HepG2 (cell line): Measurements from ENCODE around the gene ALOX5. TPM values are rescaled to one million over a fixed set of nuclear protein-coding genes. Genes with fewer than 3 reads are reported as not detected.

ENCODE experiments used
- ATAC-seq: fragments of 200-7000 bp; cut with Tn5 transposase; 3 replicates; pipeline ENCODE4 v1.9.1; 2020; ENCODE audit warnings: mild to moderate bottlenecking, moderate library complexity
- BruUV-seq: library from RNA; stranded (reverse); fragments of 400-500 nt; replicated peaks from 2 replicates; lab custom pipeline; 2021; lab: Mats Ljungman, UMichigan
- CTCF ChIA-PET: fragments of 300-600 bp; formaldehyde crosslinking; extraction: SDS; loops from one replicate; lab custom pipeline; 2021; ENCODE audit warnings: low total read pairs, inconsistent platforms, low intra/inter-chr PET ratio; lab: Yijun Ruan, JAX
- POLR2A ChIA-PET: fragments of 350-600 bp; sonication (Branson Sonifier 250); formaldehyde crosslinking; loops from one replicate; lab custom pipeline; 2020; ENCODE audit warnings: antibody characterized with exemption, inconsistent platforms; lab: Yijun Ruan, JAX
- DNase-seq: peaks from one replicate; pipeline ENCODE4 v3.0.0-alpha.2; 2015; ENCODE audit warnings: low spot score
- FAIRE-seq: peaks from 3 replicates; lab custom pipeline; 2011; peaks lifted over from hg19 to GRCh38; lab: Jason Lieb, UNC
- H2AFZ ChIP-seq: one replicate; pipeline ENCODE4 v1.6.1; 2011; ENCODE audit warnings: low read length, inconsistent platforms
- H3K27ac ChIP-seq: fragments of 300-600 bp; 3 replicates; pipeline ENCODE4 v1.8.0; 2011; ENCODE audit warnings: mixed run types, mild to moderate bottlenecking, mixed read lengths, low read length, inconsistent platforms; ENCODE audit not compliant: insufficient read depth; ENCODE audit errors: extremely low read length
- H3K27me3 ChIP-seq, 2 experiments: fragments of 200-600 bp in 1 of 2; 2 replicates in 1 of 2; 3 replicates in 1 of 2; pipeline versions ENCODE4 v1.6.0 to v1.8.0; 2011; ENCODE audit warnings: low read length in 2 of 2, mild to moderate bottlenecking in 2 of 2, moderate library complexity in 2 of 2, inconsistent platforms in 1 of 2; ENCODE audit not compliant: insufficient read depth in 2 of 2, control insufficient read depth in 1 of 2
- H3K36me3 ChIP-seq, 2 experiments: fragments of 200-600 bp in 1 of 2; replicated peaks in 1 of 2; 2 replicates in 1 of 2; 3 replicates in 1 of 2; pipeline versions ENCODE4 v1.5.1 to v1.8.0; 2011; ENCODE audit warnings: low read length in 2 of 2, inconsistent platforms in 1 of 2; ENCODE audit not compliant: insufficient read depth in 2 of 2, control insufficient read depth in 1 of 2
- H3K4me1 ChIP-seq: 2 replicates; pipeline ENCODE4 v1.5.1; 2012; ENCODE audit warnings: low read length, inconsistent platforms; ENCODE audit not compliant: insufficient read depth
- H3K4me2 ChIP-seq: 2 replicates; pipeline ENCODE4 v1.6.0; 2011; ENCODE audit warnings: low read depth, low read length, inconsistent platforms
- H3K4me3 ChIP-seq, 3 experiments: fragments of 200-600 bp in 1 of 3; sonication (generic), shearing (Covaris generic) in 1 of 3; replicated peaks in 1 of 3; 2 replicates each; pipeline ENCODE4 v1.5.1; 2011 to 2016; ENCODE audit warnings: low read length in 3 of 3, inconsistent platforms in 2 of 3, low read depth in 2 of 3, mild to moderate bottlenecking in 2 of 3, control low read depth in 1 of 3, mixed read lengths in 1 of 3; ENCODE audit not compliant: insufficient read depth in 1 of 3
- H3K79me2 ChIP-seq: one replicate; pipeline ENCODE4 v1.6.1; 2011; ENCODE audit warnings: low read length, inconsistent platforms; ENCODE audit not compliant: insufficient read depth
- H3K9ac ChIP-seq: 2 replicates; pipeline ENCODE4 v1.6.0; 2011; ENCODE audit warnings: mild to moderate bottlenecking, low read depth, low read length, inconsistent platforms; ENCODE audit not compliant: insufficient read depth
- H3K9me3 ChIP-seq: 2 replicates; pipeline ENCODE4 v1.5.1; 2012; ENCODE audit warnings: mild to moderate bottlenecking, low read length
- H4K20me1 ChIP-seq: 2 replicates; pipeline ENCODE4 v1.6.0; 2011; ENCODE audit warnings: inconsistent platforms, mild to moderate bottlenecking, low read length, moderate library complexity; ENCODE audit not compliant: insufficient read depth
- CSRNP1 ChIP-seq: sonication (generic); formaldehyde crosslinking; IDR thresholded peaks from 2 replicates; pipeline ENCODE4 v1.8.1; 2023; ENCODE audit warnings: mild to moderate bottlenecking, missing genetic modification reagents
- DDIT3 ChIP-seq: sonication (generic); formaldehyde crosslinking; IDR thresholded peaks from 2 replicates; pipeline ENCODE4 v1.4.0; 2020; ENCODE audit warnings: mild to moderate bottlenecking, missing genetic modification reagents
- ETV6 ChIP-seq: sonication (generic); formaldehyde crosslinking; conservative IDR thresholded peaks from 2 replicates; pipeline ENCODE4 v1.4.0; 2020; ENCODE audit warnings: missing genetic modification reagents
- KDM1A ChIP-seq: IDR thresholded peaks from 2 replicates; pipeline ENCODE4 v1.6.1; 2016; ENCODE audit warnings: missing compliant biosample characterization
- MAFK ChIP-seq, 2 experiments: IDR thresholded peaks in 1 of 2; conservative IDR thresholded peaks in 1 of 2; 2 replicates each; pipeline ENCODE4 v1.6.1; 2011; ENCODE audit warnings: improper control_type of control experiment in 2 of 2, low read length in 2 of 2
- NR2F2 ChIP-seq: IDR thresholded peaks from 2 replicates; pipeline ENCODE4 v1.6.1; 2012; ENCODE audit warnings: low read depth, inconsistent platforms, borderline replicate concordance
- RBM22 ChIP-seq: fragments of 200-400 bp; formaldehyde crosslinking; optimal IDR thresholded peaks from 2 replicates; pipeline ENCODE3; 2017; ENCODE audit warnings: mild to moderate bottlenecking, low read length, moderate library complexity
- SIN3B ChIP-seq: fragments of 150-350 bp; IDR thresholded peaks from 2 replicates; pipeline ENCODE4 v1.6.1; 2014; ENCODE audit warnings: low read length
- SP5 ChIP-seq: IDR thresholded peaks from 2 replicates; pipeline ENCODE4 v1.6.1; 2016; ENCODE audit warnings: low read depth, borderline replicate concordance
- SRF ChIP-seq: IDR thresholded peaks from 2 replicates; pipeline ENCODE4 v1.6.1; 2011; ENCODE audit warnings: mild to moderate bottlenecking, low read depth, low read length, moderate library complexity
- XBP1 ChIP-seq: sonication (generic); formaldehyde crosslinking; IDR thresholded peaks from 2 replicates; pipeline ENCODE4 v1.5.0; 2020; ENCODE audit warnings: missing genetic modification reagents
- ZNF12 ChIP-seq: sonication (generic); formaldehyde crosslinking; IDR thresholded peaks from 2 replicates; pipeline ENCODE4 v1.5.0; 2020; ENCODE audit warnings: missing genetic modification reagents
- ZNF20 ChIP-seq: sonication (generic); formaldehyde crosslinking; IDR thresholded peaks from 2 replicates; pipeline ENCODE4 v1.4.0; 2020; ENCODE audit warnings: mild to moderate bottlenecking, moderate library complexity, missing genetic modification reagents
- ZNF207 ChIP-seq: fragments of 450-650 bp; IDR thresholded peaks from 2 replicates; pipeline ENCODE4 v1.6.1; 2016; ENCODE audit warnings: antibody characterized with exemption, borderline replicate concordance
- ZNF333 ChIP-seq: sonication (generic); formaldehyde crosslinking; IDR thresholded peaks from 2 replicates; pipeline ENCODE4 v1.4.0; 2020; ENCODE audit warnings: mild to moderate bottlenecking, missing genetic modification reagents, borderline replicate concordance
- ZNF546 ChIP-seq: sonication (generic); formaldehyde crosslinking; conservative IDR thresholded peaks from 2 replicates; pipeline ENCODE4 v1.8.1; 2023; ENCODE audit warnings: mild to moderate bottlenecking, missing genetic modification reagents
- ZNF552 ChIP-seq: sonication (generic); formaldehyde crosslinking; IDR thresholded peaks from 2 replicates; pipeline ENCODE4 v1.9.0; 2022; ENCODE audit warnings: missing genetic modification reagents, mild to moderate bottlenecking, borderline replicate concordance
- WGBS: methylation state at CpG from one replicate; pipeline ENCODE4 v1.1.6; 2017; ENCODE audit warnings: low lambda C conversion rate; 5-methylcytosine and 5-hydroxymethylcytosine counted together
- in situ Hi-C: cut with HindIII; loops from 2 replicates; pipeline ENCODE4 v1.10.0; 2017; ENCODE audit warnings: low pct_unique_long_range_greater_than_20kb; ENCODE audit not compliant: extremely low pct_ligation_motif_present
- intact Hi-C: fragments of 100-400 bp; cut with micrococcal nuclease; formaldehyde crosslinking; loops from one replicate; pipeline ENCODE4 v1.10.0; 2022; ENCODE audit not compliant: unreplicated experiment
- polyA plus RNA-seq, 8 experiments: library from polyadenylated mRNA; depleted of rRNA in 3 of 8; stranded (reverse) in 7 of 8; unstranded in 1 of 8; fragments of >200 nt; fragmentation: Illumina TruSeq in 4 of 8; extraction: Trizol in 4 of 8; gene quantifications; 2 replicates each; pipeline versions ENCODE4 v1.2.1 to v1.2.3, GENCODE V29; 2011 to 2016; ENCODE audit warnings: low read depth in 4 of 8, missing spikeins in 1 of 8, mixed read lengths in 1 of 8; ENCODE audit not compliant: insufficient read depth in 1 of 8
- total RNA-seq, 5 experiments: library from RNA; depleted of rRNA; stranded (reverse); fragments of >200 nt; fragmentation: Illumina TruSeq; extraction: Trizol; gene quantifications; 2 replicates each; pipeline ENCODE4 v1.2.3, GENCODE V29; 2016; ENCODE audit warnings: low read depth in 1 of 5

The ALOX5 gene
- total and polyA plus RNA-seq, 2 of the 13 experiments (the other 11 are each of a cell fraction or from before 2014, with no cell fraction given), result 0.04 TPM; not detected in 1

GRCh38 chr10:45490277-45490676, 116.3 kb downstream of the ALOX5 start (continued):
- TF ChIP-seq KDM1A (no peak), ZNF20 (CRISPR knock-in tag) (no peak), ETV6 (CRISPR knock-in tag) (no peak)

GRCh38 chr10:45491061-45491460, 117.0 kb downstream of the ALOX5 start:
- POLR2A ChIA-PET, result no interaction called here

More at GRCh38 chr10:45491061-45491460, 117.0 kb downstream of the ALOX5 start:
- FAIRE-seq (no peak), ATAC-seq (no peak), DNase-seq (no peak)
- in situ Hi-C loops, result no loop called here
- intact Hi-C loops, result no loop called here
- Histone ChIP-seq H2AFZ (no peak overlapping the region), H4K20me1 (no peaks in the 10 kb centered on the region), H3K9me3 (peaks cover 8% of the 10 kb centered on the region), H3K9ac (no peak overlapping the region), H3K4me1 (no peaks in the 10 kb centered on the region), H3K36me3 (peaks cover 3 to 4% of the 10 kb centered on the region in 2 experiments; a peak in 2 of 5 replicates), H3K27me3 (no peaks in the 10 kb centered on the region; a peak in 1 of 5 replicates), H3K4me3 (no peak overlapping the region), H3K79me2 (no peaks in the 10 kb centered on the region), H3K27ac (no peak overlapping the region), H3K4me2 (no peak overlapping the region)
- no TSS peak for BruUV-seq
- TF ChIP-seq XBP1 (no peak), ZNF552 (CRISPR knock-in tag) (no peak), ZNF333 (CRISPR knock-in tag) (no peak), NR2F2 (no peak), ZNF546 (no peak), ZNF12 (no peak), DDIT3 (CRISPR knock-in tag) (no peak), ZNF207 (no peak), MAFK (conservative IDR thresholded peaks at IDR 0.05 in 1 of 2, IDR thresholded peaks at IDR 0.05 in 1 of 2; ENCODE audit: low read length in 2 of 2) (no peak), SIN3B (no peak), SRF (no peak), SP5 (CRISPR knock-in tag) (no peak), RBM22 (no peak), CSRNP1 (CRISPR knock-in tag) (no peak)
- WGBS, result 84% methylated on average over 7 of the region's 7 CpGs
- CTCF ChIA-PET, result no interaction called here
